ENCODE results near the gene PI4KA.

Gene PI4KA

GRCh38 chr22:20869234-20869633 is 10.6 kb upstream of the PI4KA start:
- no peak overlapping the region for H3K4me3 ChIP-seq (ENCODE audit: low read depth, low read length)
- H3K9me3 ChIP-seq, result no peaks in the 10 kb centered on the region
- DNase-seq, result no peak
- no peak for TF ChIP-seq CTCF (IDR thresholded peaks at IDR 0.05; ENCODE audit: low read depth, low read length)
- H3K27me3 ChIP-seq, result no peaks in the 10 kb centered on the region
- H3K36me3 ChIP-seq, result peaks cover 8% of the 10 kb centered on the region
- H3K4me1 ChIP-seq, result peaks cover 13% of the 10 kb centered on the region

- DNase-seq, result no peak
- Histone ChIP-seq H3K4me1 (peaks cover 13% of the 10 kb centered on the region), H3K9me3 (no peaks in the 10 kb centered on the region), H3K36me3 (peaks cover 8% of the 10 kb centered on the region), H3K4me3 (ENCODE audit: low read depth, low read length) (no peak overlapping the region), H3K27me3 (no peaks in the 10 kb centered on the region)
- no peak for TF ChIP-seq CTCF (IDR thresholded peaks at IDR 0.05; ENCODE audit: low read depth, low read length)
Measured at GRCh38 chr22:20868025-20868962, 9.7 kb upstream of the PI4KA start.

- no peak for TF ChIP-seq CTCF (IDR thresholded peaks at IDR 0.05; ENCODE audit: low read depth, low read length)
- DNase-seq, result peak; percentile 47
- no peak overlapping the region for H3K4me3 ChIP-seq (ENCODE audit: low read depth, low read length)
- peaks cover 13% of the 10 kb centered on the region for H3K4me1 ChIP-seq
- no peaks in the 10 kb centered on the region for H3K9me3 ChIP-seq
- no peaks in the 10 kb centered on the region for H3K27me3 ChIP-seq
- H3K36me3 ChIP-seq, result peaks cover 8% of the 10 kb centered on the region
Measured at GRCh38 chr22:20867179-20868024, 8.8 kb upstream of the PI4KA start.

- H3K4me3 ChIP-seq (ENCODE audit: low read depth, low read length), result no peak overlapping the region
- H3K9me3 ChIP-seq, result no peaks in the 10 kb centered on the region
- peaks cover 13% of the 10 kb centered on the region for H3K4me1 ChIP-seq
- H3K36me3 ChIP-seq, result peaks cover 8% of the 10 kb centered on the region
- no peak for TF ChIP-seq CTCF (IDR thresholded peaks at IDR 0.05; ENCODE audit: low read depth, low read length)
- no peaks in the 10 kb centered on the region for H3K27me3 ChIP-seq
- DNase-seq, result no peak
Measured at GRCh38 chr22:20866736-20867135, 8.1 kb upstream of the PI4KA start.

- TF ChIP-seq CTCF (IDR thresholded peaks at IDR 0.05; ENCODE audit: low read depth, low read length), result no peak
- Histone ChIP-seq H3K27me3 (no peaks in the 10 kb centered on the region), H3K4me1 (peaks cover 13% of the 10 kb centered on the region), H3K36me3 (peaks cover 8% of the 10 kb centered on the region), H3K9me3 (no peaks in the 10 kb centered on the region), H3K4me3 (ENCODE audit: low read depth, low read length) (no peak overlapping the region)
- DNase-seq, result no peak
Measured at GRCh38 chr22:20865875-20866445, 7.3 kb upstream of the PI4KA start.
